ENCODE measurements around the gene OGFOD3.

DNA sequence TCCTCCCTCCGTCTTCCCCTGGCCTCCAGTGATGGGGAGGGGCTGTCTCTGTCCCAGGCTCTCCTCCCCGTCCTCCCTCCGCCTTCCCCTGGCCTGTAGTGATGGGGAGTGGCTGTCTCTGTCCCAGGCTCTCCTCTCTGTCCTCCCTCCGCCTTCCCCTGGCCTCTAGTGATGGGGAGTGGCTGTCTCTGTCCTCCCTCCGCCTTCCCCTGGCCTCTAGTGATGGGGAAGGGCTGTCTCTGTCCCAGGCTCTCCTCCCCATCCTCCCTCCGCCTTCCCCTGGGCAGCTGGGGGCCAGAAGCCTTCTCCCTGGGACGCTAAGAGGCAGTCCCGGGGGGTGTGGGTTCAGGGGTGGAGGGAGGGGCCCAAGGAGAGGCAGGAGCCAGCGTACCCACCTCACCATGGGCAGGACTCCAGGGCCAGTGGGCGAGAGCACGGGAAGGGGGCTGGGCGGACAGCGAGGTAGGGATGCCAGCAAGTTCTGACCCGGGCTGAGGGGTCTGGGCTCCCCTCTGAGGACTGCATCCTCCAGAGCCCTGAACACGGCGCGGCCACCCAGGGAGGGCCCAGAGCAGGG lies 32.0 kb downstream of the OGFOD3 start:
- TF ChIP-seq POLR2A (IDR thresholded peaks at IDR 0.05; ENCODE audit: low read length) (no peak), GATA1 (IDR thresholded peaks at IDR 0.05; ENCODE audit: low read depth, low read length) (no peak)
